Measurements from ENCODE around the gene GBA3. TPM values are rescaled to one million over a fixed set of nuclear protein-coding genes. Genes with fewer than 3 reads are reported as not detected.

Gene GBA3
- total RNA-seq, 1 donor from 2014 or later = not detected

GRCh38 chr4:22814906-22815305 is 122.2 kb downstream of the GBA3 start:
- H3K27me3 Mint-ChIP-seq (ENCODE audit: unreplicated experiment) = peaks cover 1% of the 10 kb centered on the region
- H3K36me3 Mint-ChIP-seq (ENCODE audit: low read depth, unreplicated experiment) = no peaks in the 10 kb centered on the region
- TF ChIP-seq CTCF (IDR thresholded peaks at IDR 0.05; ENCODE audit: unreplicated experiment) = no peak
- no peak overlapping the region for H3K27ac Mint-ChIP-seq (ENCODE audit: unreplicated experiment)
- no peaks in the 10 kb centered on the region for H3K9me3 Mint-ChIP-seq (ENCODE audit: unreplicated experiment)
- H3K4me1 Mint-ChIP-seq (ENCODE audit: unreplicated experiment) = no peaks in the 10 kb centered on the region
- no peak for DNase-seq (ENCODE audit: low spot score)
- H3K4me3 Mint-ChIP-seq (ENCODE audit: unreplicated experiment) = no peak overlapping the region

GRCh38 chr4:22824091-22824490 is 131.4 kb downstream of the GBA3 start:
- Mint-ChIP-seq H3K9me3 (ENCODE audit: unreplicated experiment) (no peaks in the 10 kb centered on the region), H3K27ac (ENCODE audit: unreplicated experiment) (no peak overlapping the region), H3K4me1 (ENCODE audit: unreplicated experiment) (no peaks in the 10 kb centered on the region), H3K4me3 (ENCODE audit: unreplicated experiment) (no peak overlapping the region), H3K27me3 (ENCODE audit: unreplicated experiment) (no peaks in the 10 kb centered on the region), H3K36me3 (ENCODE audit: low read depth, unreplicated experiment) (no peaks in the 10 kb centered on the region)
- DNase-seq (ENCODE audit: low spot score) = no peak
- TF ChIP-seq CTCF (IDR thresholded peaks at IDR 0.05; ENCODE audit: unreplicated experiment) = no peak

GRCh38 chr4:22842360-22843018 is 149.8 kb downstream of the GBA3 start:
- no peak for TF ChIP-seq CTCF (IDR thresholded peaks at IDR 0.05; ENCODE audit: unreplicated experiment)
- H3K9me3 Mint-ChIP-seq (ENCODE audit: unreplicated experiment) = no peaks in the 10 kb centered on the region
- H3K36me3 Mint-ChIP-seq (ENCODE audit: low read depth, unreplicated experiment) = no peaks in the 10 kb centered on the region
- H3K27ac Mint-ChIP-seq (ENCODE audit: unreplicated experiment) = no peak overlapping the region
- H3K4me3 Mint-ChIP-seq (ENCODE audit: unreplicated experiment) = no peak overlapping the region
- no peak for DNase-seq (ENCODE audit: low spot score)
- no peaks in the 10 kb centered on the region for H3K4me1 Mint-ChIP-seq (ENCODE audit: unreplicated experiment)
- no peaks in the 10 kb centered on the region for H3K27me3 Mint-ChIP-seq (ENCODE audit: unreplicated experiment)

- H3K27ac Mint-ChIP-seq (ENCODE audit: unreplicated experiment) = no peak overlapping the region
- H3K4me1 Mint-ChIP-seq (ENCODE audit: unreplicated experiment) = no peaks in the 10 kb centered on the region
- no peak for TF ChIP-seq CTCF (IDR thresholded peaks at IDR 0.05; ENCODE audit: unreplicated experiment)
- H3K9me3 Mint-ChIP-seq (ENCODE audit: unreplicated experiment) = no peaks in the 10 kb centered on the region
- H3K27me3 Mint-ChIP-seq (ENCODE audit: unreplicated experiment) = no peaks in the 10 kb centered on the region
- no peaks in the 10 kb centered on the region for H3K36me3 Mint-ChIP-seq (ENCODE audit: low read depth, unreplicated experiment)
- H3K4me3 Mint-ChIP-seq (ENCODE audit: unreplicated experiment) = no peak overlapping the region
- DNase-seq (ENCODE audit: low spot score) = no peak
Observed at GRCh38 chr4:22848332-22848731, 155.6 kb downstream of the GBA3 start.

GRCh38 chr4:22850055-22850454 is 157.3 kb downstream of the GBA3 start:
- Mint-ChIP-seq H3K4me1 (ENCODE audit: unreplicated experiment) (no peaks in the 10 kb centered on the region), H3K4me3 (ENCODE audit: unreplicated experiment) (no peak overlapping the region), H3K27ac (ENCODE audit: unreplicated experiment) (no peak overlapping the region), H3K9me3 (ENCODE audit: unreplicated experiment) (no peaks in the 10 kb centered on the region), H3K36me3 (ENCODE audit: low read depth, unreplicated experiment) (no peaks in the 10 kb centered on the region), H3K27me3 (ENCODE audit: unreplicated experiment) (no peaks in the 10 kb centered on the region)
- TF ChIP-seq CTCF (IDR thresholded peaks at IDR 0.05; ENCODE audit: unreplicated experiment) = no peak
- no peak for DNase-seq (ENCODE audit: low spot score)
